Hepatocyte (in vitro differentiated cells): ENCODE data around the gene MAST4. TPM values are rescaled to one million over a fixed set of nuclear protein-coding genes. Genes with fewer than 3 reads are reported as not detected.

Experiments used
- DNase-seq: peaks from one replicate; pipeline ENCODE4 v3.0.0-alpha.2; 2016; ENCODE audit warnings: low spot score
- H2AFZ ChIP-seq: fragments of 200-600 bp; sonication (generic); 2 replicates; pipeline ENCODE4 v1.6.0; 2016; ENCODE audit warnings: antibody characterized with exemption, mild to moderate bottlenecking
- H3K27ac ChIP-seq: fragments of 200-600 bp; sonication (generic); 2 replicates; pipeline ENCODE4 v1.5.1; 2016; ENCODE audit warnings: mild to moderate bottlenecking
- H3K27me3 ChIP-seq: fragments of 200-600 bp; sonication (generic); 2 replicates; pipeline ENCODE4 v1.6.1; 2016
- H3K36me3 ChIP-seq: fragments of 200-600 bp; sonication (generic); replicated peaks from 2 replicates; pipeline ENCODE4 v1.5.1; 2016; ENCODE audit warnings: low read depth; ENCODE audit not compliant: insufficient read depth
- H3K4me1 ChIP-seq: fragments of 200-600 bp; sonication (generic); 2 replicates; pipeline ENCODE4 v1.5.1; 2016; ENCODE audit warnings: mild to moderate bottlenecking, moderate library complexity; ENCODE audit not compliant: insufficient read depth
- H3K4me2 ChIP-seq: fragments of 200-600 bp; sonication (generic); 2 replicates; pipeline ENCODE4 v1.6.0; 2016
- H3K4me3 ChIP-seq: fragments of 200-600 bp; sonication (generic); 2 replicates; pipeline ENCODE4 v1.5.1; 2016; ENCODE audit warnings: mild to moderate bottlenecking
- H3K79me2 ChIP-seq: fragments of 200-600 bp; sonication (generic); 2 replicates; pipeline ENCODE4 v1.6.0; 2017; ENCODE audit warnings: mild to moderate bottlenecking
- H3K9me2 ChIP-seq: fragments of 200-600 bp; sonication (generic); replicated peaks from 2 replicates; pipeline ENCODE4 v1.6.0; 2017; ENCODE audit warnings: mild to moderate bottlenecking; ENCODE audit not compliant: insufficient read depth
- H3K9me3 ChIP-seq: fragments of 200-600 bp; sonication (generic); 2 replicates; pipeline ENCODE4 v1.5.1; 2016; ENCODE audit warnings: low read depth, mild to moderate bottlenecking
- H4K20me1 ChIP-seq: fragments of 200-600 bp; sonication (generic); 2 replicates; pipeline ENCODE4 v1.6.0; 2016; ENCODE audit warnings: mild to moderate bottlenecking; ENCODE audit not compliant: insufficient read depth, poor library complexity, severe bottlenecking
- CTCF ChIP-seq: fragments of 200-600 bp; sonication (generic); IDR thresholded peaks from 2 replicates; pipeline ENCODE4 v1.5.1; 2016; ENCODE audit warnings: antibody characterized with exemption, mild to moderate bottlenecking; ENCODE audit not compliant: poor library complexity
- EZH2 ChIP-seq: fragments of 200-600 bp; sonication (generic); IDR thresholded peaks from 2 replicates; pipeline ENCODE4 v1.6.1; 2016; ENCODE audit warnings: antibody characterized with exemption, mild to moderate bottlenecking, borderline replicate concordance
- EZH2phosphoT487 ChIP-seq: fragments of 200-600 bp; sonication (generic); IDR thresholded peaks from one replicate; pipeline ENCODE4 v1.6.1; 2018; ENCODE audit warnings: antibody characterized with exemption, mild to moderate bottlenecking, low read depth, moderate library complexity; ENCODE audit not compliant: unreplicated experiment, severe bottlenecking
- WGBS: methylation state at CpG from one replicate; pipeline ENCODE4 v1.1.6; 2016; ENCODE audit warnings: low lambda C conversion rate; ENCODE audit errors: missing lambda C conversion rate; 5-methylcytosine and 5-hydroxymethylcytosine counted together
- polyA plus RNA-seq: library from polyadenylated mRNA; unstranded; fragments of >200 nt; fragmentation: Nextera tagmentation; extraction: Ambion mirVana; gene quantifications from 2 replicates; pipeline ENCODE4 v1.2.1, GENCODE V29; 2016
- total RNA-seq: library from RNA; depleted of rRNA; stranded (reverse); fragments of >200 nt; gene quantifications from 2 replicates; pipeline ENCODE4 v1.2.3, GENCODE V29; 2014

Gene MAST4
- total and polyA plus RNA-seq, 2 experiments from 2014 or later: 11.7 to 13.2 TPM

- Histone ChIP-seq H3K36me3 (no peaks in the 10 kb centered on the region), H3K4me2 (no peak overlapping the region), H4K20me1 (no peaks in the 10 kb centered on the region), H3K79me2 (no peaks in the 10 kb centered on the region), H3K4me1 (peaks cover 21% of the 10 kb centered on the region), H3K4me3 (no peak overlapping the region), H3K27ac (no peak overlapping the region), H3K27me3 (no peaks in the 10 kb centered on the region), H3K9me3 (no peaks in the 10 kb centered on the region), H3K9me2 (no peaks in the 10 kb centered on the region), H2AFZ (no peak overlapping the region)
- WGBS: 97% methylated on average over 4 of the region's 4 CpGs
- TF ChIP-seq EZH2phosphoT487 (no peak), CTCF (no peak), EZH2 (no peak)
- DNase-seq: no peak
Measured at GRCh38 chr5:67140413-67140812, 544.2 kb downstream of the MAST4 start.

GRCh38 chr5:67141644-67142043, 545.5 kb downstream of the MAST4 start:
- Histone ChIP-seq H3K79me2 (no peaks in the 10 kb centered on the region), H3K9me3 (no peaks in the 10 kb centered on the region), H3K4me1 (peaks cover 21% of the 10 kb centered on the region), H3K36me3 (no peaks in the 10 kb centered on the region), H3K9me2 (no peaks in the 10 kb centered on the region), H3K4me2 (no peak overlapping the region), H3K27me3 (no peaks in the 10 kb centered on the region), H2AFZ (no peak overlapping the region), H4K20me1 (no peaks in the 10 kb centered on the region), H3K4me3 (no peak overlapping the region), H3K27ac (no peak overlapping the region)
- no peak for DNase-seq
- TF ChIP-seq EZH2 (no peak), CTCF (no peak), EZH2phosphoT487 (no peak)

- peaks cover 21% of the 10 kb centered on the region for H3K4me1 ChIP-seq
- H3K27me3 ChIP-seq: no peaks in the 10 kb centered on the region
- no peaks in the 10 kb centered on the region for H3K79me2 ChIP-seq
- no peak overlapping the region for H3K4me2 ChIP-seq
- WGBS: 72% methylated on average over 8 of the region's 8 CpGs
- no peaks in the 10 kb centered on the region for H3K36me3 ChIP-seq
- peak overlapping the region; percentile 80 for H3K27ac ChIP-seq
- H2AFZ ChIP-seq: no peak overlapping the region
- TF ChIP-seq CTCF (no peak), EZH2 (no peak), EZH2phosphoT487 (no peak)
- H4K20me1 ChIP-seq: no peaks in the 10 kb centered on the region
- no peak for DNase-seq
- no peak overlapping the region for H3K4me3 ChIP-seq
- H3K9me3 ChIP-seq: no peaks in the 10 kb centered on the region
- no peaks in the 10 kb centered on the region for H3K9me2 ChIP-seq
Measured at GRCh38 chr5:67142816-67143215, 546.6 kb downstream of the MAST4 start.

- H3K27ac ChIP-seq: peak overlapping the region; percentile 80
- WGBS: 93% methylated on average over 2 of the region's 2 CpGs
Measured at GRCh38 chr5:67143549-67143948, 547.4 kb downstream of the MAST4 start.

More at GRCh38 chr5:67143549-67143948, 547.4 kb downstream of the MAST4 start:
- Histone ChIP-seq H3K36me3 (no peaks in the 10 kb centered on the region), H3K4me3 (no peak overlapping the region), H2AFZ (no peak overlapping the region), H3K9me2 (no peaks in the 10 kb centered on the region), H3K9me3 (no peaks in the 10 kb centered on the region), H3K79me2 (no peaks in the 10 kb centered on the region), H4K20me1 (no peaks in the 10 kb centered on the region), H3K27me3 (no peaks in the 10 kb centered on the region), H3K4me1 (peaks cover 21% of the 10 kb centered on the region), H3K4me2 (peak overlapping the region; percentile 39)
- DNase-seq: no peak
- no peak for TF ChIP-seq CTCF
- TF ChIP-seq EZH2: no peak
- TF ChIP-seq EZH2phosphoT487: no peak
